Kidney tubule cell (primary cell): ENCODE measurements around the gene MPPED2.

Source experiments
- DNase-seq: peaks from one replicate; pipeline ENCODE4 v3.0.0-alpha.2; 2018; ENCODE audit warnings: low spot score

Gene MPPED2

GRCh38 chr11:30360741-30361140 is 225.4 kb downstream of the MPPED2 start:
- DNase-seq = no peak
